NCI-H446 treated with DMSO at 0.1 percent for 48 hours (cell line): Measurements from ENCODE around the gene TAF11L14.

Source experiments
- DNase-seq: peaks from one replicate; lab custom pipeline; 2025; lab: John Stamatoyannopoulos, UW

The TAF11L14 gene

GRCh38 chr5:17679597-17680203, 45.4 kb downstream of the TAF11L14 start:
- no peak for DNase-seq

GRCh38 chr5:17680737-17681136, 46.5 kb downstream of the TAF11L14 start:
- no peak for DNase-seq
